Pancreas (tissue), 10 donors: ENCODE data around the gene MANF. TPM values are rescaled to one million over a fixed set of nuclear protein-coding genes. Genes with fewer than 3 reads are reported as not detected.

ENCODE experiments used
- ATAC-seq, 4 donors: fragments of 200-7000 bp; cut with Tn5 transposase; one replicate each; pipeline versions ENCODE4 v1.8.0 to v1.9.1; 2020; ENCODE audit warnings: mild to moderate bottlenecking in 4 of 4, moderate library complexity in 4 of 4
- DNase-seq, 6 donors: peaks; one replicate each; pipeline ENCODE4 v3.0.0-alpha.2; 2020
- FAIRE-seq: peaks from 2 replicates; lab custom pipeline; 2012; peaks lifted over from hg19 to GRCh38; lab: Jason Lieb, UNC
- H3K27ac ChIP-seq, 4 donors: fragments of 200-600 bp; sonication (generic); 1 replicate in 3 of 4; 2 replicates in 1 of 4; pipeline versions ENCODE4 v1.5.0 to v1.8.0; 2020
- H3K27me3 ChIP-seq, 4 donors: fragments of 200-600 bp; one replicate each; pipeline ENCODE4 v1.8.0; 2021
- H3K36me3 ChIP-seq, 3 donors: fragments of 200-600 bp; sonication (generic) in 1 of 3; one replicate each; pipeline versions ENCODE4 v1.5.0 to v1.8.0; 2020 to 2021
- H3K4me1 ChIP-seq, 3 donors: fragments of 200-600 bp; one replicate each; pipeline ENCODE4 v1.8.0; 2021
- H3K4me3 ChIP-seq, 4 donors: fragments of 200-600 bp; sonication (generic) in 2 of 4; one replicate each; pipeline versions ENCODE4 v1.5.0 to v1.8.0; 2020 to 2021
- H3K9me3 ChIP-seq, 4 donors: fragments of 200-600 bp; one replicate each; pipeline ENCODE4 v1.8.0; 2021
- WGBS, 2 donors: extraction: QIAGEN DNeasy Blood & Tissue Kit; methylation state at CpG; one replicate each; pipeline ENCODE4 v1.1.7; 2013; 5-methylcytosine and 5-hydroxymethylcytosine counted together
- intact Hi-C, 3 donors: fragments of 100-400 bp; cut with DNase I; formaldehyde crosslinking; loops; one replicate each; pipeline versions ENCODE4 v1.11.1 to v1.14.2; 2022
- polyA plus RNA-seq, 2 donors: library from polyadenylated mRNA; stranded (reverse); fragments of 200-250 nt; gene quantifications; one replicate each; pipeline ENCODE4 v1.2.3, GENCODE V29; 2013
- total RNA-seq, 6 donors: library from RNA; stranded (reverse); fragmentation: NEBNext Ultra II Directional in 4 of 6; extraction: Animal tissue kit (Norgen Biotek cat#: 25700) in 4 of 6; gene quantifications; one replicate each; pipeline versions ENCODE4 v1.2.1 to v1.2.4, GENCODE V29; 2021 to 2023
- TF ChIP-seq, protein P1 (sequence below), 4 donors: fragments of 200-600 bp; sonication (generic) in 3 of 4; IDR thresholded peaks; one replicate each; pipeline versions ENCODE4 v1.5.0 to v1.8.0; 2021; ENCODE audit warnings: antibody characterized with exemption in 4 of 4
- donor health status: healthy with polysubstance abuse.
- donor health status: DM: no; HTN: no; CAD: no; lungs with moderate emphysema.
- donor health status: DM: no; HTN: no; CAD: no.
- donor health status: control.
- donor health status: control.
- donor health status: Bipolar disorder and iron deficiency.
- donor health status: DM: yes; HTN: yes; CAD: no.
- donor health status: DM: no; HTN: no; CAD: no.
- donor health status: DM: no; HTN: no; CAD: no.
- donor health status: DM: yes; HTN: yes; CAD: no.

The MANF gene
- total and polyA plus RNA-seq, 8 donors, result 30.6 to 74.4 (median 51.6) TPM

- Histone ChIP-seq H3K27me3 (no peaks in the 10 kb centered on the region), H3K36me3 (no peaks in the 10 kb centered on the region), H3K27ac (peak overlapping the region in 1 of 4 donors; percentile 36), H3K9me3 (no peaks in the 10 kb centered on the region), H3K4me3 (no peak overlapping the region), H3K4me1 (no peaks in the 10 kb centered on the region)
- FAIRE-seq (no peak), ATAC-seq (peak in 3 of 4 donors; percentile 61 to 85 (median 82)), DNase-seq (no peak)
- intact Hi-C loops, result no loop called here
- 72 to 77% methylated on average over 4 of the region's 4 CpGs for WGBS, 2 donors
- TF ChIP-seq, protein P1, sequence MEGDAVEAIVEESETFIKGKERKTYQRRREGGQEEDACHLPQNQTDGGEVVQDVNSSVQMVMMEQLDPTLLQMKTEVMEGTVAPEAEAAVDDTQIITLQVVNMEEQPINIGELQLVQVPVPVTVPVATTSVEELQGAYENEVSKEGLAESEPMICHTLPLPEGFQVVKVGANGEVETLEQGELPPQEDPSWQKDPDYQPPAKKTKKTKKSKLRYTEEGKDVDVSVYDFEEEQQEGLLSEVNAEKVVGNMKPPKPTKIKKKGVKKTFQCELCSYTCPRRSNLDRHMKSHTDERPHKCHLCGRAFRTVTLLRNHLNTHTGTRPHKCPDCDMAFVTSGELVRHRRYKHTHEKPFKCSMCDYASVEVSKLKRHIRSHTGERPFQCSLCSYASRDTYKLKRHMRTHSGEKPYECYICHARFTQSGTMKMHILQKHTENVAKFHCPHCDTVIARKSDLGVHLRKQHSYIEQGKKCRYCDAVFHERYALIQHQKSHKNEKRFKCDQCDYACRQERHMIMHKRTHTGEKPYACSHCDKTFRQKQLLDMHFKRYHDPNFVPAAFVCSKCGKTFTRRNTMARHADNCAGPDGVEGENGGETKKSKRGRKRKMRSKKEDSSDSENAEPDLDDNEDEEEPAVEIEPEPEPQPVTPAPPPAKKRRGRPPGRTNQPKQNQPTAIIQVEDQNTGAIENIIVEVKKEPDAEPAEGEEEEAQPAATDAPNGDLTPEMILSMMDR (IDR thresholded peaks at IDR 0.05), result no peak
Measured at GRCh38 chr3:51340013-51340829, 44.9 kb upstream of the MANF start.

DNA sequence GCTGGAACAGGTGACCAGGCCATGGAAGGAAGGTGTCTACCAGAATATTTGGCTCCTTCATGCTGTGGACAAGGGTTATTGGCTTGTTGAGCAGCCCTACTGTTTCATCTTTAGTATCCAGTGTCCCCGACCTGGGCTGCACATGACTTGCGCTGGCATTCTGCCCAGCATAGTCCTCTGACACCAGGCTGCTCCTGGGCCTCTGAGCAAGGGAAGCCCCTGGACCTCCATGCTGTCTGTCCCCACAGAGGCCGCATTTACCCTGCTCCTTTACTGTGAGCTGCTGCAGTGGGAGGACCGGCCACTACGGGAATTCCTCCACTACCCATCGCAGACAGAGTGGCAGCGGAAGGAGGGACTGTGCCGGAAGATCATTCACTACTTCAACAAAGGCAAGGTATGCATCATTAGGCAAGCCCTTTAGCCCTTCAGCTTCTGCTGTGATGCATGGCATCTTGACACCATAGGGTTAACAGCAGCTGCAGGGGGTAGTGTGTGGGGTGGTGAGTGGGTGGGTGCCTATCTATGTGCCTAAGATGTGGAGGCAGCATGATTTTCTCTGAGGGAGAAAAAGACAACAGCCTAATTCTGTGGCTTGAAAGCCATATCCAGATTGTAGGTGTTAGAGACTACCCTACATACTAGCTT is 44.0 kb upstream of the MANF start:
- WGBS, 2 donors, result 82 to 89% methylated on average over 8 of the region's 8 CpGs
- Histone ChIP-seq H3K27me3 (no peaks in the 10 kb centered on the region), H3K9me3 (no peaks in the 10 kb centered on the region), H3K36me3 (no peaks in the 10 kb centered on the region), H3K4me1 (no peaks in the 10 kb centered on the region), H3K27ac (no peak overlapping the region), H3K4me3 (no peak overlapping the region)
- intact Hi-C loops, result no loop called here
- DNase-seq (no peak), ATAC-seq (no peak), FAIRE-seq (no peak)
- TF ChIP-seq, protein P1 (IDR thresholded peaks at IDR 0.05), result no peak

DNA sequence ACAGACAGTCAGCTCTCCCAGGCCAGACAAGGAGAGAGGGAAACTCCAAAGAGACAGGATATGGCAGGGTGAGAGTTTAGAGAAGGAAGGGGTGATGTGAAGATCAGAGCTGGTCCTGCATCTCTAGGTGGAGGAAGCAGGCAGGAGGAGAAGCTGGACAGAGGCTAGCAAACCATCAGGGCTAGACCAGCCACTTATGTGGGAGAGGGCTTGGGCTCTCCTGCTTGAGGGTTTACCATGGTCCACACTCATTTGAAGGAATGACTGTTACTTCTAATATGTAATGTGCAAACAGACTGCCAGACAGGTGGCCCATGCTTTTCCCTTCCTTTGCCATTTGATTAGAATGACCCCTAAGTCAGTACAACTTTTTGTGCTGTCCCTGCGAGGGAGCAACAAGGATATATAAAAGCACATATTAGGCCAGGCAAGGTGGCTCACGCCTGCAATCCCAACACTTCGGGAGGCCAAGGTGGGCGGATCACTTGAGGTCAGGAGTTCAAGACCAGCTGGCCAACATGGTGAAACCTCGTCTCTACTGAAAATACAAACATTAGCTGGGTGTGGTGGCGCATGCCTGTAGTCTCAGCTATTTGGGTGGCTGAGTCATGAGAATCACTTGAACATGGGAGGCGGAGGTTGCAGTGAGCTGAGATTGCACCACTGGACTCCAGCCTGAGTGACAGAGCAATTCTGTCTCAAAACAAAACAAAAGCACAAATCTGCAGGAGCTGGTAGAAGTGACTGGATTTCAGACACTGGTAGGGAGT is 41.0 kb upstream of the MANF start:
- ATAC-seq, result no peak
- Histone ChIP-seq H3K27ac (no peak overlapping the region), H3K36me3 (no peaks in the 10 kb centered on the region), H3K27me3 (no peaks in the 10 kb centered on the region), H3K9me3 (no peaks in the 10 kb centered on the region), H3K4me1 (no peaks in the 10 kb centered on the region), H3K4me3 (no peak overlapping the region)
- intact Hi-C loops, result no loop called here
- DNase-seq, result no peak
- TF ChIP-seq, protein P1 (IDR thresholded peaks at IDR 0.05), result no peak
- FAIRE-seq, result no peak
- 74 to 81% methylated on average over 7 of the region's 7 CpGs for WGBS, 2 donors

DNA sequence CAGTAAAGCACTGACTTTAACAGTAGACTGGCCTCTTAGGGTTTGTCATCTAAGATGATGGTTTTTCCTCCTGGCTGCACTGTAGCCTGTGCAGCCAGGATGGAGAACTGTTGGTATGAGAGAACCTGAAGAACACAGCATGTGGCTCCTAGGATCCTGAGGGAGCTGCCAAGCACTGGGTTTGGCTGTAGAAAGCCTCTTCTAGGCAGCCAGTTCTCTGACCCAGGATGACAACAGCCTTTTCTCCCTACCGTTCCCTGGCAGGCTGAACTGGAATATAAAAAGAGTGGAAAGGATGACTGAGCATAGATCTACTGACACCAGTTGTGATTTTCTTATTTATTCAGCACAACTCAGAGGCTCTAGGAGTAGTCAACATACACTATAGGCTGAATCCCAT is 34.3 kb upstream of the MANF start:
- no peak for DNase-seq
- no peak for FAIRE-seq
- Histone ChIP-seq H3K27me3 (no peaks in the 10 kb centered on the region), H3K9me3 (no peaks in the 10 kb centered on the region), H3K27ac (no peak overlapping the region), H3K4me3 (no peak overlapping the region), H3K36me3 (no peaks in the 10 kb centered on the region), H3K4me1 (no peaks in the 10 kb centered on the region)
- no peak for ATAC-seq
- intact Hi-C loops, result no loop called here
- TF ChIP-seq, protein P1 (IDR thresholded peaks at IDR 0.05), result no peak
- 89% methylated on average over 1 of the region's 1 CpG for WGBS, 2 donors
